Heart left ventricle (tissue), 16 donors: ENCODE results near the gene ZNF524. TPM values are rescaled to one million over a fixed set of nuclear protein-coding genes. Genes with fewer than 3 reads are reported as not detected.

Source experiments
- ATAC-seq, 4 donors: fragments of 200-7000 bp; cut with Tn5 transposase; one replicate each; pipeline ENCODE4 v1.9.1; 2020 to 2022; ENCODE audit warnings: moderate library complexity in 4 of 4, mild to moderate bottlenecking in 3 of 4, moderate number of reproducible peaks in 1 of 4
- DNase-seq, 5 donors: peaks; one replicate each; pipeline ENCODE4 v3.0.0-alpha.2; 2020
- H3K27ac ChIP-seq, 12 donors: fragments of 200-600 bp; sonication (generic) in 4 of 12; one replicate each; pipeline versions ENCODE4 v1.5.0 to v1.8.0; 2016 to 2022; ENCODE audit warnings: mild to moderate bottlenecking in 2 of 12
- H3K27me3 ChIP-seq, 9 donors: fragments of 200-600 bp; sonication (generic) in 2 of 9; one replicate each; pipeline versions ENCODE4 v1.5.1 to v1.8.0; 2016 to 2022; ENCODE audit warnings: mild to moderate bottlenecking in 3 of 9
- H3K36me3 ChIP-seq, 9 donors: fragments of 200-600 bp; sonication (generic) in 2 of 9; one replicate each; pipeline versions ENCODE4 v1.5.0 to v1.8.0; 2018 to 2022; ENCODE audit warnings: mild to moderate bottlenecking in 2 of 9
- H3K4me1 ChIP-seq, 12 donors: fragments of 200-600 bp; sonication (generic) in 4 of 12; one replicate each; pipeline versions ENCODE4 v1.5.0 to v1.8.0; 2016 to 2022; ENCODE audit warnings: mild to moderate bottlenecking in 3 of 12
- H3K4me3 ChIP-seq, 12 donors: fragments of 200-600 bp; sonication (generic) in 4 of 12; one replicate each; pipeline versions ENCODE4 v1.5.0 to v1.8.0; 2017 to 2022; ENCODE audit warnings: mild to moderate bottlenecking in 9 of 12, moderate library complexity in 4 of 12
- H3K9me3 ChIP-seq, 12 donors: fragments of 200-600 bp; sonication (generic) in 4 of 12; one replicate each; pipeline versions ENCODE4 v1.5.0 to v1.8.0; 2016 to 2022; ENCODE audit warnings: mild to moderate bottlenecking in 1 of 12
- CTCF ChIP-seq, 12 donors: fragments of 200-600 bp; sonication (generic) in 4 of 12; IDR thresholded peaks; one replicate each; pipeline versions ENCODE4 v1.5.0 to v1.8.0; 2018 to 2022; ENCODE audit warnings: antibody characterized with exemption in 12 of 12, mild to moderate bottlenecking in 5 of 12
- POLR2A ChIP-seq, 2 donors: fragments of 450-650 bp; IDR thresholded peaks; one replicate each; pipeline ENCODE4 v1.6.1; 2017; ENCODE audit warnings: antibody characterized with exemption in 2 of 2, mild to moderate bottlenecking in 2 of 2, moderate library complexity in 2 of 2
- WGBS, 4 donors: extraction: QIAGEN DNeasy Blood & Tissue Kit in 2 of 4; methylation state at CpG; one replicate each; pipeline versions ENCODE4 v1.1.5 to v1.1.7; 2013 to 2018; 5-methylcytosine and 5-hydroxymethylcytosine counted together
- intact Hi-C, 10 donors: fragments of 100-400 bp; cut with DNase I; formaldehyde crosslinking; loops; one replicate each; pipeline versions ENCODE4 v1.11.1 to v1.14.2; 2022
- polyA plus RNA-seq, 2 donors: library from polyadenylated mRNA; stranded (reverse); fragments of 200-250 nt; gene quantifications; one replicate each; pipeline ENCODE4 v1.2.3, GENCODE V29; 2013
- total RNA-seq, 9 donors: library from RNA; depleted of rRNA in 2 of 9; stranded (reverse); fragments of >200 nt in 2 of 9; fragmentation: NEBNext Ultra II Directional in 3 of 9; extraction: Animal tissue kit (Norgen Biotek cat#: 25700) in 3 of 9; gene quantifications; one replicate each; pipeline versions ENCODE4 v1.1.0 to v1.2.4, GENCODE V29; 2016 to 2023
- donor health status: ischemic (EF 13 %, LVEDD 7.1; RV severe dilation, severe dysfunction).
- donor health status: healthy with polysubstance abuse.
- donor health status: DM: no; HTN: yes; CAD: no.
- donor health status: DM: no; HTN: no; CAD: no.
- donor health status: ischemic (EF 25% LVEDD 6.9; RV normal size, moderate dysfunction).
- donor health status: ischemic (EF 25% LVEDD 5.7; RV mildly dilated, moderate dysfunction).
- donor health status: healthy.
- donor health status: DM: yes; HTN: yes; CAD: no.
- donor health status: ischemic (EF 35%, LVEDD 5.7; RV mildly dilated, moderate dysfunction).
- donor health status: nonischemic (EF 11% LVEDD 7.7; RV severe dilation, severe dysfunction).
- donor health status: DM: yes; HTN: yes; CAD: no.
- donor health status: PGD.
- donor health status: ischemic (EF 29% LVEDD 5.4; RV normal size, mild dysfunction).
- donor health status: nonischemic (EF 23%, LVEDD 6.1; RV moderate dilation, normal function).

Gene ZNF524
- total and polyA plus RNA-seq, 11 donors: 11.0 to 34.7 (median 16.7) TPM

GRCh38 chr19:55640577-55641425 is 40.7 kb downstream of the ZNF524 start, which contains the start of gene ZNF580:
Gene ZNF580, plus strand, starts transcription at chr19:55641002. Its CDS starts 1,507 bp downstream, at chr19:55642509.
- DNase-seq (peak; percentile 71 to 86 (median 76)), ATAC-seq (peak; percentile 11 to 73 (median 66))
- no peaks in the 10 kb centered on the region for H3K27me3 ChIP-seq
- peak within 1 kb of the TSS; percentile 83 to 96 (median 92) for H3K27ac ChIP-seq
- H3K4me1 ChIP-seq: peaks cover 13 to 87% (median 53%) of the 10 kb centered on the region in 12 donors
- peak in 1 of 2 donors; percentile 15 for TF ChIP-seq POLR2A (IDR thresholded peaks at IDR 0.05)
- no peak for TF ChIP-seq CTCF (IDR thresholded peaks at IDR 0.05)
- H3K4me3 ChIP-seq: peak within 1 kb of the TSS; percentile 64 to 98 (median 84)
- peaks cover 0 to 21% (median 11%) of the 10 kb centered on the region in 9 donors for H3K36me3 ChIP-seq
- intact Hi-C loops: no loop called here
- 0 to 1% (median 1%) methylated on average over 22 to 89 of the region's 89 CpGs for WGBS, 4 donors
- no peaks in the 10 kb centered on the region for H3K9me3 ChIP-seq

DNA sequence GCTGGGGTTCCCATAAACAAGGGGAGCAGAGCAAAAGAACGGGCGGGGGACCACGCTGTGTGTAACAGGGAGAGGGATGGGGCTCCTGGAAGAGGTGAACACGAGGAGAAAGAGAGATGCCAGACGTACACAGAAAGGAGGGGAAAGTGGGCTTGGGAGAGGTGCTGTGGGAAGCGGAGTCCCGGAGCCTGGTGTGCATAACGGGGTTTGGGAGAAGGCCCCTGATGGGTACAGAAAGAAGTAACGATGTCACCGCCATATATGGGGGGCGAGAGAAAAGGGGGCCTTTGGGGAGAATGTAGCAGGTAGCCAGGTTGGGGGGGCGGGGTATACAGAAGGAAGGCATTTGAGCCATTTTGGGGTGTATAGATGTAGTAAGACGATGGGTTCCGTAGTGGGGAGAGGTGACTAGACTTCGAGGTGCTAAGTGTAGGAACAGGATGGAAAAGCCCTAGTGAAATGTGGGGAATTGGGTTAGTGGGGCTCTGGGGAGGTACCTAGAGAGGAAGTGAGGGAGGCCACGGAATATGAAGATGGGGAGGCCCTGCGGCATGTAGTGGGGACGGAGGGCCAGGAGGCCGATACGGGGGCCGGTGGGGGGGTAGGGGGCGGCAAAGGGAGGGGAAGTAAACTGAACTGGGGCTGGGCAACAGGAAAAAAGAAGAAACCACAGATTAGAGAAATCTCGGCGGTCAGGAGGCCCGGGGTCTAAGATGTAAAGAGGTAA is 41.5 kb downstream of the ZNF524 start:
- DNase-seq (no peak), ATAC-seq (peak in 2 of 4 donors; percentile 1 to 2)
- intact Hi-C loops: no loop called here
- Histone ChIP-seq H3K27me3 (no peaks in the 10 kb centered on the region), H3K27ac (peak overlapping the region; percentile 83 to 96 (median 92)), H3K9me3 (no peaks in the 10 kb centered on the region), H3K4me3 (peak overlapping the region; percentile 64 to 98 (median 84)), H3K4me1 (peaks cover 10 to 79% (median 45%) of the 10 kb centered on the region in 12 donors), H3K36me3 (peaks cover 0 to 22% (median 13%) of the 10 kb centered on the region in 9 donors)
- 1 to 2% (median 2%) methylated on average over 25 of the region's 25 CpGs for WGBS, 4 donors
- no peak for TF ChIP-seq CTCF (IDR thresholded peaks at IDR 0.05)
- TF ChIP-seq POLR2A (IDR thresholded peaks at IDR 0.05): no peak

DNA sequence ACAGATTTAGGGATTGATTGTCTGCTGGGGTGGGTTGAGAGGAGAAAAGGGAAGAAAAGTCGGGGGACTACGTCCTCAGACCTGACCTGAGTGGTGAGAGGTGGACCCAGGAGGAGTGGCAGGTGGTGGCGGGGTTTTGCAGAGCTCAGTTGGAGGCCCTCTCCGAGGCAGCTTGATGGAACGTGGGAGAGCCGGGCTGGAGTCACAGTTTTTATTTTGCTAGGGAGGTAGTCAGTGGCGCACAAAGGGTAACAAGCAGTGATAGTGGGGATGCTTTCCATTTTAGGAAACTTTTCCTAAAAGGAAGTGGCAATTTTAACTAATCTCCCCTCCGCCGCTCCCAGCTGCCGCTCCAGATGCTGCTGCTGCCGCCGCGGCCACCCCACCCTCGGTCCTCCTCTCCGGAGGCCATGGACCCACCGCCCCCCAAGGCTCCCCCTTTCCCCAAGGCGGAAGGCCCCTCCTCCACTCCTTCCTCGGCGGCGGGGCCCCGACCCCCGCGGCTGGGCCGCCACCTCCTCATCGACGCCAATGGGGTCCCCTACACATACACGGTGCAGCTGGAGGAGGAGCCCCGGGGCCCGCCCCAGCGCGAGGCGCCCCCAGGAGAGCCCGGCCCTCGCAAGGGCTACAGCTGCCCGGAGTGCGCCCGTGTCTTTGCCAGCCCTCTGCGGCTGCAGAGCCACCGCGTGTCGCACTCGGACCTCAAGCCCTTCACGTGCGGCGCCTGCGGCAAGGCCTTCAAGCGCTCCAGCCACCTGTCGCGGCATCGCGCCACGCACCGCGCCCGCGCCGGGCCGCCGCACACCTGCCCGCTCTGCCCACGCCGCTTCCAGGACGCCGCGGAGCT is 42.3 kb downstream of the ZNF524 start:
- TF ChIP-seq POLR2A (IDR thresholded peaks at IDR 0.05): peak in 1 of 2 donors; percentile 20
- no peak for TF ChIP-seq CTCF (IDR thresholded peaks at IDR 0.05)
- H3K4me1 ChIP-seq: peaks cover 12 to 78% (median 46%) of the 10 kb centered on the region in 12 donors
- H3K4me3 ChIP-seq: peak overlapping the region; percentile 64 to 98 (median 84)
- ATAC-seq (peak in 1 of 4 donors; percentile 2), DNase-seq (no peak)
- H3K27ac ChIP-seq: peak overlapping the region in 11 of 12 donors; percentile 62 to 96 (median 93)
- WGBS, 4 donors: 1 to 4% (median 3%) methylated on average over 33 to 65 of the region's 65 CpGs
- no peaks in the 10 kb centered on the region for H3K27me3 ChIP-seq
- H3K9me3 ChIP-seq: no peaks in the 10 kb centered on the region
- peaks cover 0 to 22% (median 13%) of the 10 kb centered on the region in 9 donors for H3K36me3 ChIP-seq
- intact Hi-C loops: no loop called here
